ENCODE measurements around the gene UNC45A. TPM values are rescaled to one million over a fixed set of nuclear protein-coding genes. Genes with fewer than 3 reads are reported as not detected.

UNC45A gene
- total and polyA plus RNA-seq, 2 of the 8 experiments (the other 6 are each of a cell fraction or from before 2014, with no cell fraction given), result 74.1 to 84.2 TPM

DNA sequence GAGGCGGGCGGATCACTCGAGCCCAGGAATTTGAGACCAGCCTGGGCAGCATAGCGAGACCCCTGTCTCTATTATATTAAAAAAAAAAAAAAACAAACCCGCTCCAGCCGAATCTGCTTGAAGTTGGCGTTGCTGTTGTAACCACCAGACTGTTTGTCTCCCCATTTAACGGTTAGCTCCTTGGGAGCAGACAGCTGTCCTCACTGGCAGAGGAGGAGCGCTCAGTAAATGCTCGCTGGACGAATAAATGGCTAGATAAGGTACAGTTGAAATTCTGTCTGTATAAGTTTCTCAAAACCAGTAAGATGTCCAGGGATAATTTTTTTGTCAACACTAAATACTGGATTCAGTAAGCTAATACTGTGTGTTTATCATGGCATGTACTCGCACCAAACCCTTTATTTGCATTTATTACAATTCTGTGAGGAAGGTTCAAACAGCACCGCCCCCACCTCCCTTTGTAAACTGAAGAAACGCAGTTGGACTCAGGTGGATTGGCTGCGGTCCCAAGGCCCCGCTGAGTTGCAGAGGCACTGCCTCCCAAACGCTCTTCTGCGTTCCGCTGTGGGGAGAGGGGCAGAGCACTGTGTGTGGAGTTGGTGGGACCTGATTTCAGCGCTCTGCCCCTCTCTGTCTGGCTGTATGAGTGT, 20.7 kb downstream of the UNC45A start:
- Histone ChIP-seq H2AK5ac (ENCODE audit: low read depth, low read length) (no peak overlapping the region), H3K9me3 (ENCODE audit: insufficient read depth in 2 of 2, low read depth in 1 of 2, low read length in 1 of 2) (no peaks in the 10 kb centered on the region), H3K79me1 (ENCODE audit: low read depth, low read length) (peaks cover 3% of the 10 kb centered on the region; the same call in 1 of the 2 replicates), H3K18ac (ENCODE audit: extremely low read depth, low read length) (no peak overlapping the region), H2AFZ (ENCODE audit: low read length) (no peak overlapping the region), H3K23ac (ENCODE audit: insufficient read length) (no peak overlapping the region), H3K56ac (replicated peaks; ENCODE audit: insufficient read length, low read depth, low read length) (no peak overlapping the region), H4K20me1 (replicated peaks in 1 of 2; ENCODE audit: control insufficient read depth in 1 of 2, insufficient read depth in 2 of 2, low read length in 2 of 2) (peaks cover 1 to 7% of the 10 kb centered on the region in 2 experiments), H2BK15ac (ENCODE audit: low read length) (no peak overlapping the region), H4K8ac (ENCODE audit: extremely low read depth, insufficient read depth, low read length) (no peak overlapping the region; the same call in 1 of the 2 replicates), H3K27me3 (replicated peaks in 1 of 4; ENCODE audit: control insufficient read depth in 3 of 4, extremely low read depth in 1 of 4, insufficient read depth in 3 of 4, low read length in 3 of 4) (no peaks in the 10 kb centered on the region), H3K4me2 (ENCODE audit: insufficient read depth in 1 of 2, low read depth in 2 of 2, low read length in 2 of 2) (peak overlapping the region; percentile 82 to 98), H3K9ac (replicated peaks in 1 of 4; ENCODE audit: extremely low read depth in 1 of 4, low read depth in 3 of 4, low read length in 3 of 4) (no peak overlapping the region), H3K23me2 (ENCODE audit: low read depth, low read length) (peaks cover 14% of the 10 kb centered on the region; the same call in 1 of the 2 replicates), H3K36me3 (ENCODE audit: control insufficient read depth in 2 of 4, insufficient read depth in 4 of 4, low read length in 3 of 4) (peaks cover 0 to 22% (median 17%) of the 10 kb centered on the region in 4 experiments; a peak in 6 of 8 replicates), H2BK5ac (ENCODE audit: low read depth, low read length) (peak overlapping the region; percentile 90; the same call in 1 of the 2 replicates), H3K4me3 (ENCODE audit: extremely low read depth in 1 of 4, insufficient read depth in 2 of 4, low read depth in 3 of 4, low read length in 4 of 4) (peak overlapping the region; percentile 46 to 72 (median 58); a peak in 6 of 8 replicates), H3K79me2 (ENCODE audit: control insufficient read depth in 1 of 2, insufficient read depth in 2 of 2, low read length in 2 of 2) (no peaks in the 10 kb centered on the region), H2BK20ac (ENCODE audit: low read length) (no peak overlapping the region), H4K91ac (replicated peaks; ENCODE audit: insufficient read length, low read length) (no peak overlapping the region), H3K27ac (ENCODE audit: low read depth, low read length) (no peak overlapping the region), H3K4ac (replicated peaks; ENCODE audit: insufficient read length, low read depth, low read length) (no peak overlapping the region), H2BK12ac (ENCODE audit: low read depth, low read length) (no peak overlapping the region), H3K4me1 (replicated peaks in 1 of 4; ENCODE audit: control insufficient read depth in 3 of 4, insufficient read depth in 4 of 4, low read length in 3 of 4) (peaks cover 0 to 15% (median 8%) of the 10 kb centered on the region in 4 experiments; a peak in 6 of 7 replicates), H2BK120ac (replicated peaks; ENCODE audit: low read depth, low read length) (no peak overlapping the region), H3K14ac (ENCODE audit: insufficient read length) (no peak overlapping the region), H4K5ac (ENCODE audit: insufficient read length, low read depth, low read length) (no peak overlapping the region)
- ChIA-PET POLR2A (ENCODE audit: partially characterized antibody) (interaction anchor here (0.7 to 2.8 kb wide), 10 partner anchors 10 to 77 kb away, joined by 3 to 20 read pairs (median 6); partner anchors contain the start of gene HDDC3), CTCF (ENCODE audit: partially characterized antibody) (interaction anchor here (0.7 to 19.2 kb wide), 23 partner anchors 10 to 425 kb away, joined by 3 to 306 read pairs (median 6); partner anchors contain the start of genes HDDC3, MAN2A2 and UNC45A)
- no peak for FAIRE-seq
- DNase-seq (ENCODE audit: low read depth in 1 of 2, low spot score in 2 of 2), result no peak
- WGBS, 2 experiments (ENCODE audit: extremely low coverage in 1 of 2, insufficient coverage in 1 of 2, insufficient read length in 1 of 2, insufficient replicate concordance in 2 of 2, low coverage in 1 of 2, low lambda C conversion rate in 2 of 2, missing lambda C conversion rate in 1 of 2), result 70% methylated on average over 20 of the region's 20 CpGs; no CpG with 5 or more reads in 1 of the 2 experiments
- TF ChIP-seq SIN3A (conservative IDR thresholded peaks at IDR 0.05 in 1 of 2, IDR thresholded peaks at IDR 0.05 in 1 of 2; ENCODE audit: low read depth in 1 of 2, low read length in 2 of 2) (no peak), GTF2F1 (IDR thresholded peaks at IDR 0.05; ENCODE audit: borderline replicate concordance, low read depth, low read length) (no peak), SP2 (IDR thresholded peaks at IDR 0.05; ENCODE audit: low read length) (no peak), TBP (IDR thresholded peaks at IDR 0.05; ENCODE audit: low read depth, low read length) (no peak), HDAC2 (IDR thresholded peaks at IDR 0.05; ENCODE audit: borderline replicate concordance in 1 of 2, low read depth in 2 of 2, low read length in 2 of 2) (no peak), CBX5 (IDR thresholded peaks at IDR 0.05; ENCODE audit: low read depth, low read length) (no peak), RBBP5 (IDR thresholded peaks at IDR 0.05; ENCODE audit: borderline replicate concordance, low read depth, low read length) (no peak), EZH2 (IDR thresholded peaks at IDR 0.05; ENCODE audit: low read depth, low read length, severe bottlenecking) (no peak), RXRA (IDR thresholded peaks at IDR 0.05; ENCODE audit: insufficient read depth, low read depth, low read length) (no peak), SUZ12 (IDR thresholded peaks at IDR 0.05; ENCODE audit: low read length) (no peak), HDAC6 (IDR thresholded peaks at IDR 0.05; ENCODE audit: low read depth, low read length) (no peak)
